T-helper 2 cell treated with Interferon-gamma antibody and Interleukin-4, amounts not matched to agents 100 ng/mL and 5 ng/mL, for 36 hours (primary cell): Measurements from ENCODE around the gene MAPKBP1. TPM values are rescaled to one million over a fixed set of nuclear protein-coding genes. Genes with fewer than 3 reads are reported as not detected.

Source experiments
- intact Hi-C: fragments of 100-400 bp; cut with micrococcal nuclease; formaldehyde crosslinking; loops from one replicate; pipeline ENCODE4 v1.15.1; 2023
- total RNA-seq: library from RNA; stranded (reverse); gene quantifications from 2 replicates; pipeline ENCODE4 v1.2.3, GENCODE V29; 2022

Gene MAPKBP1
- total RNA-seq, 1 donor from 2014 or later, result 39.7 TPM

DNA sequence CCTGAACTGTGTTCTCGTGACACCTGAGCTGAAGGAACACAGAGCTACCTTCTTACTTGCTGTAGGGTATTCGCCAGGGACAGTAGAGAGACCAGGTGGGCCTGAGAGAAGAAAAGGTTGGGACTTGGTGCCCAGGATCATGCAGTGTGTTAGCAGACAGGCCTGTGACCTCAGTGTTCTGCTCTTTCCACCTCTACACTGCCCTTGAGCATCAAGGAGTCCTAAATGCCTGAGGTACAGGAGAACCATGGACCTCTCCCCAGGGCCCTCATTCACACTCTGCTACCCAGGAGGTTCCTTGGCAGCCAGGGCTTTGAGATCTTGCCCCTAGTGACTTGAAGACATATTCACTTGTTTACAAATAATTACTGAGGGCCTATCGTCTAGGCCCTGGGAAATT is 31.4 kb downstream of the MAPKBP1 start:
- intact Hi-C loops, result no loop called here

- intact Hi-C loops, result no loop called here
These were observed 32.3 kb downstream of the MAPKBP1 start for GRCh38 chr15:41806291-41807181.

- intact Hi-C loops, result no loop called here
These were observed 34.8 kb downstream of the MAPKBP1 start for GRCh38 chr15:41809121-41809520.

- intact Hi-C loops, result no loop called here
These were observed 35.4 kb downstream of the MAPKBP1 start for GRCh38 chr15:41809526-41810220.

DNA sequence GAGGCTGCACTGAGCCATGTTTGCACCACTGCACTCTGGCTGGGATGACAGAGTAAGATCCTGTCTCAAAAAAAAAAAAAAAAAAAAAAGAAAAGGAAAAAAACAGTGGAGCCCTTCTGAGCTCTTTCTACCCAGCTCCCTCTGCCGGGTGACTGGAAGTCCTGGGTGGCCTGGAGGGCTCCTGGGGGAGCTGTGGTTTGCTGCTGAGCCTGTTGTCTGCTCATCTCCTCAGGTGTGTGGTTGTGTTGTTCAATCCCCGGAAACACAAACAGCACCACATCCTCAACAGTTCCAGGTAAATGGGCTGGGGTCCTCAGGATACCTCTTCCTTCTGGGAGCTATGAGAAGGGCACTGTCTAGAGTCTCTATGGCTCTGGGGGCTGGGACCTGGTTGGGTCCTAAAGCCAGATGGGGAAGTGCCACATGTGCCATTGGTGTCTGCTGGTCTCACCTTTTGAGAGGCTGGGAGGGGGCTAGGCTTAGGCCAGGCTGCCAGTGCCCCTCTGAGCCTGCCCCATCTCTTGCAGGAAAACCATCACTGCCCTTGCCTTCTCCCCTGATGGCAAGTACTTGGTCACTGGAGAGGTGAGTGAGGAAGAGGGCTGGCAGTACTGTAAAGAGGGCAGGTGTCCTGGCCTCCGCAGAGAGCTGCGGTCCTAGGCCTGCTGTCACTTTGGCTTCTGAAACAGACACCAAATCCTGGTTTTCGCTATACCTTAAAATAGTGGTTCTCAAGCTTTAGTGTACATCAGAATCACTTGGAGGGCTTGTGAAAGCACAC is 36.6 kb downstream of the MAPKBP1 start:
- intact Hi-C loops, result loop anchor here (1.0 kb wide), 1 partner anchor 37 kb away; the partner anchor contains the start of gene MAPKBP1

GRCh38 chr15:41811432-41812195 is 37.3 kb downstream of the MAPKBP1 start:
- intact Hi-C loops, result loop anchor here (1.0 kb wide), 1 partner anchor 37 kb away; the partner anchor contains the start of gene MAPKBP1

DNA sequence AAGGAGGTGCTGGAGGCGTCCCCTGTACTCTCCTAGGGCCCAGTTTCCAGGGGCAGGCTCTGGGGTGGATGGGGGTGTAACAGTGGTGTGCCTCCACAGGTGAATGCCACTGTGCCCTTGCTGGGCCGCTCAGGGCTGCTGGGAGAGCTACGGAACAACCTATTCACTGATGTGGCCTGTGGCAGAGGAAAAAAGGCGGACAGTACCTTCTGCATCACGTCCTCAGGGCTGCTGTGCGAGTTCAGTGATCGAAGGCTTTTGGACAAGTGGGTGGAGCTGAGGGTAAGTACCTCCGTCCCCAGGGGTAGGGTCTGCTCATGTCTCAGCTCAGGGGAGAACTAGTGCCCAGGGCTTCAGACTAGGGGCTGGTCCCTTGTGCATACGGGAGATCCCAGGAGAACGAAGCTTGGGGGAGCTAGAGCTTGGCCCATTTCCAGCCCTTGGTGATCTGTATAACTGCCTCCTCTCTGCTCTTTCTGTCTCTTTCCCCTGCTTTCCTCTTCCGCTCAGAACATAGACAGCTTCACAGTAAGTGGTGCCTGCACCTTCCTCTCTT is 38.6 kb downstream of the MAPKBP1 start:
- intact Hi-C loops, result no loop called here

- intact Hi-C loops, result no loop called here
These were observed 39.1 kb downstream of the MAPKBP1 start for GRCh38 chr15:41813426-41813825.

- intact Hi-C loops, result no loop called here
These were observed 40.2 kb downstream of the MAPKBP1 start for GRCh38 chr15:41814534-41814933.

GRCh38 chr15:41816788-41817187 is 42.5 kb downstream of the MAPKBP1 start:
- intact Hi-C loops, result no loop called here

GRCh38 chr15:41817327-41817726 is 43.0 kb downstream of the MAPKBP1 start:
- intact Hi-C loops, result no loop called here

GRCh38 chr15:41817781-41818180 is 43.5 kb downstream of the MAPKBP1 start:
- intact Hi-C loops, result no loop called here

DNA sequence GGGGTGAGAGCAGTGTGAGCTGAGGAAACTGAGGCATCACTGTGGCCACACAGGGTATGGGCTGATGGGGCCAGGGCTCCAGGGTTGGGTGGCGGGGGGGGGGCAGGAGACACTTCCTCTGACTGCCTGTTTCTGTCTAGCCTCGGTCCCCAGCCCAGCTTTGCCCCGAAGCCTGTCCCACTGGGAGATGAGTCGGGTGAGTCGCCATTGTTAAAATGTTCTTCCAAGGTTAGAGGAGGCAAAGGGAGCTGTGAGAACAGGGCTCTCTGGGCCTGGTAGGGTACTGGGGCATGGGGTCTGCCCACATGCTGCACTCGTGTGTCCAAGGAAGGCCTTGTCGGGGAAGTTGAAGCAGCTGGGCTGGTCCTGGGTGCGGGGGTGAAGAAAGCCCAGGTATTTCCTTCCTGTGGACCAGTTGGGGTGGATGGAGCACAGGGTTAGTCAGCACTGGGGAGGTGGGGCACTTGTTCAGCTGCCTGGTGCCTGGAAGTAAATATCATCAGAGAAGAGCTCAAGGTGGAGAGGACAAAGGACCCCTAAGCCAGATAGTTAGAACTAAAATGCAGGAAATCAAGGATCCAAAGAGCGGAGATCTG is 45.3 kb downstream of the MAPKBP1 start:
- intact Hi-C loops, result no loop called here

- intact Hi-C loops, result no loop called here
These were observed 46.6 kb downstream of the MAPKBP1 start for GRCh38 chr15:41820791-41821423.

- intact Hi-C loops, result no loop called here
These were observed 47.5 kb downstream of the MAPKBP1 start for GRCh38 chr15:41821831-41822230.

GRCh38 chr15:41822471-41822870 is 48.2 kb downstream of the MAPKBP1 start:
- intact Hi-C loops, result no loop called here

GRCh38 chr15:41822957-41823356 is 48.7 kb downstream of the MAPKBP1 start:
- intact Hi-C loops, result no loop called here

- intact Hi-C loops, result no loop called here
These were observed 49.2 kb downstream of the MAPKBP1 start for GRCh38 chr15:41823502-41823901.

DNA sequence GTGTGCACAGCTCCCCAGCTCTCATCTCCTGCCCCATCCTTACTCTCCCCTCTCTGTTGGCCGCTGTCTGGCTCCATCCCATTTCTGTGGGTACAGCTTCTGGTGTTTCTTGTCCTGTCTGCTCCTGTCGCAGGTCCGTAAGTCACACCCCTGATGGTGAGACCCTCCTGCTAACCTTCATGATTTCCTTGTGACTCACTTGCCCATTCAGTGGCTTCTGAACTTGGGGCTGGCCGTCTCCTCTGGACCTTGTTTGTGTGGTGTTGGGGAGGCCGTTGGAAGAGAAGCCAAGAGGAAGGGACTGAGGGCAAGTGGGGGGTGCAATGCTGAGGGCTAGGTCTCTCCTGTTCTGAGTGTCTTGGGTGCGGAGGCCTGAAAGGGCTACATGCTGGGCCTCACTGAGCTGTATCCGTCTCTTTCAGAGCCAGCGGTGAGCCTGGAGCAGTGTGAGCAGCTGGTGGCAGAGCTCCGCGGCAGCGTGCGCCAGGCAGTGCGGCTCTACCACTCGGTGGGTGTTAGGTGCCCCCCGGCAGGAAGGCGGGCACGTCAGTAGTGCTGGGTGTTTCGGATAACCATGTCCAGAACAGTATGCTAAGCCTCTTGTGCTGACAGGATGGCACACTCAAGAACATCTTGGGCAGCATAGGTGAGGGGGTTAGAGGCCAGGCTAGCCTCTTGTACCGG is 49.9 kb downstream of the MAPKBP1 start:
- intact Hi-C loops, result no loop called here
